H1 (cell line): ENCODE data around the gene PHOSPHO1. TPM values are rescaled to one million over a fixed set of nuclear protein-coding genes. Genes with fewer than 3 reads are reported as not detected.

Source experiments
- ATF2 ChIP-seq: IDR thresholded peaks from 2 replicates; pipeline ENCODE4 v1.6.1; 2012; ENCODE audit warnings: low read length, inconsistent platforms
- BCL11A ChIP-seq, 2 experiments: IDR thresholded peaks; one replicate each; pipeline ENCODE4 v1.6.1; 2011; ENCODE audit warnings: low read depth in 2 of 2, low read length in 2 of 2, mild to moderate bottlenecking in 2 of 2
- CBX8 ChIP-seq: fragments of 300-800, 300-1000 bp; sonication (generic); IDR thresholded peaks from 2 replicates; pipeline ENCODE4 v1.7.1; 2016; ENCODE audit warnings: low read depth, low read length, borderline replicate concordance
- CEBPB ChIP-seq: IDR thresholded peaks from 2 replicates; pipeline ENCODE4 v1.6.1; 2012; ENCODE audit warnings: low read depth, low read length
- CREB1 ChIP-seq: IDR thresholded peaks from 2 replicates; pipeline ENCODE4 v1.6.1; 2012; ENCODE audit warnings: inconsistent platforms
- EGR1 ChIP-seq: IDR thresholded peaks from 2 replicates; pipeline ENCODE4 v1.6.1; 2011; ENCODE audit warnings: low read depth, low read length, borderline replicate concordance
- FOSL1 ChIP-seq: IDR thresholded peaks from 2 replicates; pipeline ENCODE4 v1.6.1; 2011; ENCODE audit warnings: mild to moderate bottlenecking, low read depth, low read length, moderate library complexity; ENCODE audit not compliant: insufficient read depth
- GABPA ChIP-seq: IDR thresholded peaks from 2 replicates; pipeline ENCODE4 v1.6.1; 2011; ENCODE audit warnings: mild to moderate bottlenecking, low read length, moderate library complexity, borderline replicate concordance; ENCODE audit not compliant: insufficient read depth
- HDAC6 ChIP-seq: IDR thresholded peaks from one replicate; pipeline ENCODE4 v1.7.1; 2012; ENCODE audit warnings: low read depth, mild to moderate bottlenecking, inconsistent platforms, low read length, moderate library complexity
- JUN ChIP-seq: IDR thresholded peaks from 2 replicates; pipeline ENCODE4 v1.6.1; 2011; ENCODE audit warnings: low read depth, mild to moderate bottlenecking, improper control_type of control experiment, low read length
- NANOG ChIP-seq: IDR thresholded peaks from 2 replicates; pipeline ENCODE4 v1.6.1; 2011; ENCODE audit warnings: low read length, low read depth, mild to moderate bottlenecking, inconsistent platforms; ENCODE audit not compliant: insufficient read depth, poor library complexity, severe bottlenecking
- POU5F1 ChIP-seq: IDR thresholded peaks from 2 replicates; pipeline ENCODE4 v1.6.1; 2011; ENCODE audit warnings: low read depth, mild to moderate bottlenecking, low read length, moderate library complexity
- RAD21 ChIP-seq, 2 experiments: IDR thresholded peaks in 1 of 2; conservative IDR thresholded peaks in 1 of 2; 2 replicates each; pipeline ENCODE4 v1.6.1; 2011; ENCODE audit warnings: low read depth in 2 of 2, low read length in 2 of 2, improper control_type of control experiment in 1 of 2, inconsistent platforms in 1 of 2, mild to moderate bottlenecking in 1 of 2, moderate library complexity in 1 of 2
- RBBP5 ChIP-seq: IDR thresholded peaks from 2 replicates; pipeline ENCODE4 v1.7.1; 2012; ENCODE audit warnings: low read depth, mild to moderate bottlenecking, inconsistent platforms, low read length, moderate library complexity, borderline replicate concordance
- SAP30 ChIP-seq: fragments of 300-600 bp; sonication (generic); IDR thresholded peaks from 2 replicates; pipeline ENCODE4 v1.7.1; 2012; ENCODE audit warnings: low read length, moderate library complexity, mild to moderate bottlenecking, inconsistent platforms; ENCODE audit not compliant: insufficient read depth, insufficient replicate concordance
- SRF ChIP-seq: IDR thresholded peaks from 2 replicates; pipeline ENCODE4 v1.6.1; 2011; ENCODE audit warnings: mild to moderate bottlenecking, low read depth, low read length, moderate library complexity
- SUZ12 ChIP-seq: fragments of 200-600 bp; sonication (generic); IDR thresholded peaks from 2 replicates; pipeline ENCODE4 v1.6.1; 2012; ENCODE audit warnings: mild to moderate bottlenecking, inconsistent platforms, low read length, moderate library complexity, mixed read lengths
- TAF7 ChIP-seq: optimal IDR thresholded peaks from 2 replicates; pipeline ENCODE3; 2011; ENCODE audit warnings: low read depth, mild to moderate bottlenecking, inconsistent platforms, low read length, moderate library complexity, borderline replicate concordance
- TEAD4 ChIP-seq: IDR thresholded peaks from 2 replicates; pipeline ENCODE4 v1.6.1; 2012; ENCODE audit warnings: low read depth, low read length, inconsistent platforms, mixed read lengths
- ZNF274 ChIP-seq: IDR thresholded peaks from 2 replicates; pipeline ENCODE4 v1.7.0; 2012; ENCODE audit warnings: low read length, borderline replicate concordance; ENCODE audit errors: extremely low read depth
- polyA plus RNA-seq, 7 experiments: library from polyadenylated mRNA; depleted of rRNA in 3 of 7; stranded (reverse) in 5 of 7; unstranded in 2 of 7; fragments of >200 nt in 5 of 7; fragments of 200-250 nt in 2 of 7; gene quantifications; 1 replicate in 5 of 7; 2 replicates in 1 of 7; 4 replicates in 1 of 7; pipeline versions ENCODE4 v1.2.1 to v1.2.3, GENCODE V29; 2011 to 2013; ENCODE audit warnings: missing spikeins in 2 of 7, mixed read lengths in 2 of 7
- total RNA-seq: library from RNA; stranded (reverse); fragmentation: NEBNext Ultra II Directional; extraction: Animal tissue kit (Norgen Biotek cat#: 25700); gene quantifications from 2 replicates; pipeline ENCODE4 v1.2.1, GENCODE V29; 2021
- TF ChIP-seq, protein P1 (sequence below): IDR thresholded peaks from 2 replicates; pipeline ENCODE4 v1.6.1; 2012; ENCODE audit warnings: inconsistent platforms

The PHOSPHO1 gene
- total and polyA plus RNA-seq, 2 of the 8 experiments (the other 6 are each of a cell fraction or from before 2014, with no cell fraction given) = 0.34 to 0.45 TPM

DNA sequence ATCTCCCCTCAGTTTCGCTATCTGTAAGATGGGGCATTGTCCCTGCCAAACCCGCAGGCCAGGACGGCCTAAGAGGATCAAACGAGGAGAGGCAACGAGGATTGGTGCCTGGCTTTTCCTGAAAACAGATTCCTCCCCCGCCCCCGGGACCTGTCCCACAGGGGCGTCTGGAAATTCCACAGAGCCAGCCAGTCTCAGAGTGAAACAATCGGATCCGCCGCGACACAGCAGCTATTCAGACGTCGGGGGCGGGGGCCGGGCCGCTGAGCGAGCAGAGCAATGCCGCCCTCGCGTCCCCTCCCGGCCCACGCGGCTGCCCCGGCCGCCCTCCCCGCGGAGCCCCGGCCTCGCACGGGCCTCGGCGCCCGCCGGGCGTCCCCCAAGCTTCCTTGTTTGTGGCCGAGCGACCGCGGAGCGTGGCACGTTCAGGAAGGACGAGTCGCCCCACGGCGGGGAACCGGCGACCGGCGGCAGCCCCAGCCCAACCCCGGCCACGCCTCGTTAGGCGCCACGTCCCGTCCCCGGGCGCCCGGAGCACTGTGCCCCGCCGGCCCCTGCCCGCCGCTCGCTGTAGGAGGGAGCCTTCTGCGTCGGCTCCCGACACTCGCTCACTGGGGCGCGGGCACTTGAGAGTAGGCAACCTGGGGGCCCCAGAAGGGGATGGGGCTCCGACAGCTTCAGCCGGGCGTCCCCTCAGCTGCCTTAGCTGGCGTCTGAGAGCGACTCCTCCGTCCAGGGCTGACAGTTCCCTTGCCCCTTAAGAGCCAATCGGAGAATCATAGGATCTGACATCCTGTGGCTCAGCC, 29.6 kb upstream of the PHOSPHO1 start (continued):
- no peak for TF ChIP-seq JUN
- no peak for TF ChIP-seq CREB1
- TF ChIP-seq TEAD4 = no peak
- no peak for TF ChIP-seq BCL11A (IDR thresholded peaks at IDR 0.05; ENCODE audit: low read depth in 2 of 2, low read length in 2 of 2)
- TF ChIP-seq CBX8 = no peak
- no peak for TF ChIP-seq NANOG
- no peak for TF ChIP-seq POU5F1
- TF ChIP-seq SUZ12 = peak; percentile 46; the same call in 1 of the 2 replicates
- no peak for TF ChIP-seq SAP30
- TF ChIP-seq ATF2 = no peak
- no peak for TF ChIP-seq EGR1
- no peak for TF ChIP-seq CEBPB
- no peak for TF ChIP-seq HDAC6
- TF ChIP-seq, protein P1, sequence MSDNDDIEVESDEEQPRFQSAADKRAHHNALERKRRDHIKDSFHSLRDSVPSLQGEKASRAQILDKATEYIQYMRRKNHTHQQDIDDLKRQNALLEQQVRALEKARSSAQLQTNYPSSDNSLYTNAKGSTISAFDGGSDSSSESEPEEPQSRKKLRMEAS = no peak
- no peak for TF ChIP-seq ZNF274
- TF ChIP-seq GABPA = no peak
- no peak for TF ChIP-seq SRF
- TF ChIP-seq RBBP5 = no peak; the same call in 1 of the 2 replicates
- no peak for TF ChIP-seq TAF7
- TF ChIP-seq RAD21 (IDR thresholded peaks at IDR 0.05 in 1 of 2, conservative IDR thresholded peaks at IDR 0.05 in 1 of 2; ENCODE audit: low read depth in 2 of 2, low read length in 2 of 2) = no peak
- no peak for TF ChIP-seq FOSL1
